HG02973 (cell line): ENCODE measurements around the gene AGRP.

ENCODE experiments used
- ATAC-seq: cut with Tn5 transposase; IDR thresholded peaks from one replicate; pipeline ENCODE4 v1.9.1; 2021; ENCODE audit warnings: moderate library complexity; ENCODE audit not compliant: unreplicated experiment

AGRP gene

DNA sequence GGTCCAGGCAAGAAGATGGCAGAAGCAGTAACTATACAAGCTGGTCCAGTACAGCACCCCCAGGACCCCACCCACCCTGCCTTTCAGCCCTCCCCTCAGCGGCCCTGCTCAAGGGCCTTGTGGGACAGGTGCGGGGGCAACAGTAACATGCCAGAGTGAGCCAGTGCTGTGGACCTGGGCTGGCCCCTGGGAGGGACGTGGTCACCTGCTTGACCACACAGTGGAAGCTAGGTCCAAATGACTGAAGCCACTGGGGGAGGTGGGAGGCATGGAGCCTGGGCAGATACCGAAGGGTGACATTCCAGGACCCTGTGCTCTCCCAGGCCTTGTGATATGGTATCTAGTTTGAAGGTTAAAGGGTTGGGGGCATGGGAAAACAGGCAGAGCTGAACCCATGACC lies 19.7 kb downstream of the AGRP start:
- ATAC-seq, result no peak

- no peak for ATAC-seq
These were observed 20.3 kb downstream of the AGRP start for GRCh38 chr16:67463059-67463458.

DNA sequence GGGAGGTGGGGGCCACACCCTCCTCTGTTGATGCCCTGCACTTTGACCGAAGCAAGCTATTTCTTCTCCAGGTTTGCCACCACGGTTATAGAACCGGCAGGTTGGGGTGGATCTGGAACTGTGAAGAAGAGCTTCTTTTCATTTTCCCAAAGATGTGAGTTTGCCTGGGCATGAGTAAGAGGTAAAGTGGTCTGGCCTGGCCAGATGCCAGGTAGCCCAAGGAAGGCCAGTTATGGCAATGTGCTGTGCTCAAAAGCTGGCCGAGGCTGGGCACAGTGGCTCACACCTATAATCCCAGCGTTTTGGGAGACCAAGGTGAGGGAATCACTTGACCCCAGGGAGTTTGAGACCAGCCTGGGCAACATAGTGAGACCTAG lies 21.1 kb downstream of the AGRP start:
- no peak for ATAC-seq

DNA sequence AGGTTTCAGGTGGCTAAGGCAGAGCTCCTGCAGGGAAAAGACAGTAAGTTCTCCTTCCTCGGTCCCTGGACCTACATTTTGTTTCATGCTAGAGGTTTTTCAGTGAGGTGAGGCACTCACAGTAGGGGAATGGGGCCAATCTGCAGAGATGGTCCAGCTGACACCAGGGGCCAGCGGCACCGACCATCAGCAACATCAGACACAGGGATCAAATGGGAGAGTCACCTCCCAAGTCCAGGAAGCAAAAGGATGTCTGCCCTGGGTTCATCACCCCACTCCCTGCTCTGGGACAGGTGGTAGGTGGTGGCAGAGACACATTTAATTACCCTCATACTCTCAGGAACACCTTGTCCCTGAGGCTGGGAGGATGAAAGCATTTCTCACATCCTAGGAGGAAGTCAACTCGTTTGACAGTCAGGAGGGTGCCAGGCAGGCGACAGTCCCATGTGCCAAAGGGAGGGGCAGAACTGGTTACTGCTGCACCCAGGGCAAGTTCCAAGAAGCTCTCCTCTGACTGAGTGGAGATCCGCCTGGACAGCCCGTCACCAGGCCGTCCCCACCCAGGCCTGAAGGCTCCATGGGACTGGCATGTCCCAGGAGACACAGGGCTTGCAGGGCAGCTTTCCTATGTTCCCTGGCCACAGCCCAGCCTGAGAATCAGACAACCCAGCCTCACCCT lies 21.6 kb downstream of the AGRP start:
- ATAC-seq, result no peak

GRCh38 chr16:67460961-67461360 lies 22.4 kb downstream of the AGRP start:
- no peak for ATAC-seq

DNA sequence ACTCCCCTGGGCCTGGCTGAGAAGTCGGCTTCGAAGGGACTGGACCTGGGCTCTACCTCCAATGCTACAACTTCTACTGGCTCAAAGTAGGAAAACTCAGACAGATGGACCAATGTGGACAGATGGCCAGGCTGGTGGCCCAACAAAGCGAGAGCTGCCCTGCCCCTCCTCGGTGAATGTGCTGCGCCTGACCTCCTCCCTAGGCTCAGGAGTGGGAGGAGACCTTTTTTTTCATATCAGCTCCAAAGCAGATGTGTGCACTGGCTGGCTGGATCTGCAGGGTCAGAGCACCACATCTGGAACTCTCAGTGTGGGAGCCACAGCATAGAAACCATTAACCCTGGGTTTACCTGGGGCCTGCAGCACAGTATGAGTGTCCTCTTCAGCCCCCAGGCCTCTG lies 23.2 kb downstream of the AGRP start:
- no peak for ATAC-seq

DNA sequence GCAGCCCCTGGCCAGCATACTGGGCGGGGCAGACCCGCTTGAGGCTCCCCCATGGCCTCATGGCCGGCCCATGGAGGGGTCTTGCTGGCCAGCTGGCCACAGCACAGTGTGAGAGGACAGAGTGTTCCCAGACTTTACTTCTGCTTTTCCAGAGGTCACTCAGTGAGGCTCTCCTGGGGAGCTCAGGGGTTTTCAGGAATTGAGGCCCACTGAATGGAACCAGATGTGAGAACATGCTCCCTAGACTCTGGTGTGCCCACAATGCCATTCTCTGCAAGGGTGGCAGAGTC lies 23.5 kb downstream of the AGRP start:
- no peak for ATAC-seq

DNA sequence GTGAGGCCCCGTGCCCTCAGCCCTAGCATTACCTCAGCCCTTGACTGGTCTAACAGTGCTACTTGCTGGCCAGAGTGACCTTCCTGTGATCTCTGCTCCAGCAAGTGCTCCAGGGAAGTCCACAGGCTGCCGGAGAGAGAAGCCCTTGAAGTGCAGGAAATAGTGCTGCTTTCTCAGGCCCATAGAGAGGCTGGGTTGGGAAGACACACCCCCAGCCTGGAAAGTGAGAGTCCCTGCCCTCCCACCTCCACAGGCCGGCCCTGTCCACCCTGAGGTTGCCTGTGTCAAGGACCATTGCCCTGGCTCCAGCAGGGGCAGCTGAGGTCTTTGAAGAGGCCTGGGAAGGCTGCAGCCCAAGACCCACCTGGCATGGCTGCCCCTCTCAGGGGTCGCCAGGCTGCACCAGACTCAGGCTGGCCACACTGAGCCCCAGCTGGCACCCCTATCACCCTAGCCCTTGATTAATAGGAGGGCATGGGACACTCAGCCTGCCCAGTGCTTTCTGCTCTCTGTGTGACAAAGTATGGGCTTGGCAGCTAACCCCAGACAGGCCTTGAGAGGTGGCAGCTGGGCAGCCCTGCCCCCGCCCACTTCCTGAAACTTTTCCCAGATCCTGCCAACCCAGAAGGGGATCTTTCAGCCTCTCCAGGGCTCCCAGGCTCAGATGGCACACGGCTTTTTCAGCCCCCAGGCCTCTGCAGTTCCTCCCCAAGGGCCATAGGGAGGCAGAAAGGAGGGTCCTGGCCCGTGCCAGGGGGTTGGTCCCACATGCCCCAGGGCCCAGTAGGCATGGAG lies 24.1 kb downstream of the AGRP start:
- no peak for ATAC-seq

DNA sequence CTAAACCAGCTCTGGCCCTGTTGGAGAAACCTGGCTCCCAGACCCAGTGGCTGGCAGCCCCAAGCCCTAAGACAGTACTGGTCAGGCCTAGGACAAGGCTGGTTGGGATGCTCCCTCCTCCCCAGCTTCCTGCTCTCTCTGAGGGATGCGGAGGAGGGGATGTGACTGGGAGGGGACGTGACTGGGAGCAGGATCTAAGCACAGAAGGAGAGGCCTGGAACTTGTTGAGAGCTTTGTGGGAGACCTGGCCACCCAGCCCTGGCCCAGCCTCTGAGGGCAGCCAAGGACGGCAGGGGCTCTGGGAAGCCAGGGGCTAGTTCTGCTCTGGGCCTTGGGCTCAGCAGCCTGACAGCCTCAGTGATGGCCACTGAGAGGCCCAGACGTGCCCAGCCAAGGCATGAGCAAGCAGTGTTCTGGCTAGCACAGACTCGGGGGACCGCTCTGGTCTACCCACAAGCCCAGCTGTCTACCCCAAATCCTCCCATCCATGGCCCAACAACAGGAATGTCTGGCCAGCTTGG lies 25.2 kb downstream of the AGRP start:
- no peak for ATAC-seq

DNA sequence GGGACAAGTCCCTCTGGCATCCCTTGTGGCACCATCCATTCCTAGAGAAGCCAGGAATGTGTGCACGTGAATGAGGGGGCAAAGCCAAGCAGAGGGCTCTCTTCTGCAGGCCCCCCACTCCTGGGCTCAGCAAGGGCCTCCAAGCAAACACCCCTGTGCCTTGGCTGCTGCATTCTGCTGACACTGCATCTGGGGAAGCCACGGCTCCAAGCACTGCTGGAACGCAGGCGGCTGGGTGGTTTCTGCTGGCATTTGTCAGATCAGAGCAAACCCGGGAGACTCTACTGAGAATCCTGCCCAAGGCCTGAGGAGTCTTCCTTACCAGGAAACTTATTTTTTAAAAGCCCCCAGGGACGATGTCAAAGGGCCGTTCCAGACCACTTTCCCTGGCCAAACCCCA lies 25.7 kb downstream of the AGRP start:
- no peak for ATAC-seq

DNA sequence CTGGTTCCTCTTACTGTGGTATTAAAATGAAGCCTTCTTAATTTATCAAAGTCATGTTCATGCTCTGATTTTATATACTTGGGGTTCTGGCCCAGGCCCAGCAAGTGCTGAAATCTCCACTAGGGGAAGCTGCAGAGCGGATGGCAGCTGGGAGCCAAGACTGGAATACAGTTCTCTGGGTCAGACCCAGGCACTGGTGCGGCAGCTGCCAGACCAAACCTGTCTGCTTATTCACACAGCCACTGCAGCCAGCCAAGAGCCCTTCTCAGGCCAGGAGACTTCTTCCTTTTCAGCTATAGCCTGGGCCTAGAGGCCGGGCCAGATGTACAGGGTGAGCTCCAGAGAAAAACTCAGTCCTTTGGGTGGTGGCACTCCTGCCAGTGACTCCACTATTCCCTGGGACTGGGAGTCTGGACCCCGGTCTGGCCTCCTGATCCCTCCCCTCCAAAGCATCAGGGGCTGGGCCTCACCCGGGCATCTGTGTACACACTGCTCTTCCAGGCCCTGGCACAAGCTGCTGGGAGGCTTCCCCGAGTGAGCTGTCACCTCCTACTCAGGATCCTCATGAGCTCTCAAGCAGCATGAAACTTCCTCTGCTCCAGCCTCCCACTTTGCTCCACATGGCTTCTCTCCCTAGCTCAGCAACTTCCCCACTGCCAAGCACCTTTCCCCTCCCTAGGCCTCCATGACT lies 26.8 kb downstream of the AGRP start:
- ATAC-seq, result no peak

DNA sequence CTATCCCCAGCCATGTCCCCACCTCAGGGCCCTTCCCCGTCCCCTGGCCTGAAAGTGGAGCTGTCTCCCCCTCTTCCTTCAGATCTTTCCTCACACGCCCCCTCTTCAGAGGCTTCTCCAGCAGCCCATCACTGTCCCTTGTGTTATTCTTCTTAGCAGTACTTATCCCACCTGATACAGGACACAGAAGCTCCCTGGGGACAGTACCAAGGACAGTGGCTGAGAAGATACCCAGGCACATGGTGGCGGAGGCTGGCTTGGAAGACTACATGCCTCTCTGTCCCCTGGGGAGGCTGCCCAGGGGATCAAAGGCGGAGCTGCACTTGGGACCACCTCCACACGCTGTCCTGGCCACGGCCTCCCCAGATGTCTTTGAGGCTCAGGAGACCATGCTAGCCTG lies 28.5 kb downstream of the AGRP start:
- no peak for ATAC-seq

DNA sequence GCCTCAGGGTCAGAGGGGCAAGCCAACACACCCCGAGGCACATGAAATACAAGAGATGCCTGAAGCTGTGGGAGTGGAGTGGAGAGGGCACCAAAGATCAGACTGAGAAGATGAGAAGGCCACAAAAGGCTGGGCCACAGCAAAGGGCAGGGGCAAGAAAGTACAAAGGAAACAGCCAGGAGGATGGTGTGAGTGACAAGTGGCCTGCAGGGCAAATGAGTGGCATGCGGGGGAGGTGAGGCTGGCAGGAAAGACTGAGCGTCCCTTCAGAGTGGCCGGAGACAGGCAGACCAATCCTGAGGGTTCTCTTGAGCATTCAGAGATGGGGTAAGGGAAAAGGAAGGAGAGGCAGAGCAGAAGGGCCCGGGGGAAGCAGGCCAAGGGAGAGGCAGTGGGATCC lies 29.2 kb downstream of the AGRP start:
- ATAC-seq, result no peak

GRCh38 chr16:67451704-67452435 lies 31.5 kb downstream of the AGRP start:
- ATAC-seq, result no peak

GRCh38 chr16:67451061-67451703 lies 32.2 kb downstream of the AGRP start:
- ATAC-seq, result no peak

- no peak for ATAC-seq
These were observed 33.6 kb downstream of the AGRP start for GRCh38 chr16:67449739-67450138.

DNA sequence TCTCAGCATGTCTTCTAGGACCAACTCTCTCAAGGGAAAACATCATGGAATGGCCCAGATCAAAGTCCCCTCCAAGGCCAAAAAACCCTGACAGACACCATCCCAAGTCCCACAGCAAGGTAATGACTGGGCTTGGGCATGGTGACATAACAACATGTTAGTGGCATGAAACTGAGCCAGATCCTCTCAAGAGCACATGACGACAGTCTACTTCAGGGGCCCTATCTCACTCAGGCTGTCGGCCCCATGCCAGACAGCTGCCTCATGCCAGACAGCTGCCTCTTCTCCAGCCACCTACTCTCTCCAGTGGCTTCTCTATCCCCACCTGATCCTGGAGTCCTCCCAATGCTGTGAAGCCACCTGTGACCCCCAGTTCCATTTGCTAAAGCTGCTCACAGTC lies 34.0 kb downstream of the AGRP start:
- ATAC-seq, result no peak

GRCh38 chr16:67448580-67448979 lies 34.8 kb downstream of the AGRP start:
- ATAC-seq, result no peak

- no peak for ATAC-seq
These were observed 35.8 kb downstream of the AGRP start for GRCh38 chr16:67447508-67448076.

DNA sequence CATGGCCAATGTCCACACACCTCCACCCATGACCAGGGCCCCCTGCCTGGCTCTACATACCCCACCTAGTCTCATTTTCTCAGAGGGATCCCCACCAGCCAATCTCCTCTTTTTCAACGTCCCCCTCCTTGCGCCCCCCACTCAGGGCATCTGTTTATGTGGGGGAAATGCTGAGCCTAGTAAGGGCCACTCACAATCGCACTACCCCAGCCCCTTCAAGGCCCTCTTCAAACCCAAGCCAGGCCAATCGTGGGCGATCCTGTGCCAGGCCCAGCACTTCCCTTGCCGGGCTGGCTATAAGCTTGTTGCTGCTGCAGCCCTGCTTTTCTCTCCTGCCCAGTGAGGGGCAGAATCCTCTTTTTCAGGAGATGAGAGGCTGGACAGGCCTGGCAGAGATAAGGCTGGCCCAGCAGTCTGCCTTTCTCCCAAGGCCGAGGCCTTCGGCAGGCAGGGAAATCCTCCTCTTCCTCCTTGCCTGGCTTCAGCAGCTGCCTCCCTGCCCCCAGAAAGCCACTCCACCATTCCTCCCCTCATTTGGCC lies 36.3 kb downstream of the AGRP start:
- no peak for ATAC-seq
